ENCODE results near the gene MSMP.

MSMP gene

DNA sequence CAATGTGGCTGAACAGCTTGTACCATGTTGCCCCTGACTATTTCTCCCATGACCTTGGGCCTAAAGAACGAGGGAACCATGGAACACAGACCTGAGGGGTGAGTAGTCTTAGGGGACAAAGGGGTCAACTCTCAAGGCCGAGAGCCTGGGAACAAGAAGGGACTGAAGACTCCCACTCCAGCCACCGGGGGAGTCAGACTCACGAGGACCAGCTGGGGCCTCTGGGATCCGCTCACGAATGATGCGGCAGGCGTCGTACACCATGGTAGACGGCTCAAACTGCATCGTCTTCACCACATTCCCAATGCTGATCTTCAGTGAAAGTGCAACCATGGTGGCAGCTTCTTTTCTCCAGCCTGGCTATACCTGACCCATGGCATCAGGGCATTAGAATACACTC is 28.7 kb downstream of the MSMP start:
- Histone ChIP-seq H3K36me3 (replicated peaks) (peaks cover 59% of the 10 kb centered on the region), H3K4me3 (ENCODE audit: low read depth, low read length) (no peak overlapping the region), H3K27me3 (replicated peaks) (no peaks in the 10 kb centered on the region), H3K27ac (no peak overlapping the region)
- TF ChIP-seq, protein P1, sequence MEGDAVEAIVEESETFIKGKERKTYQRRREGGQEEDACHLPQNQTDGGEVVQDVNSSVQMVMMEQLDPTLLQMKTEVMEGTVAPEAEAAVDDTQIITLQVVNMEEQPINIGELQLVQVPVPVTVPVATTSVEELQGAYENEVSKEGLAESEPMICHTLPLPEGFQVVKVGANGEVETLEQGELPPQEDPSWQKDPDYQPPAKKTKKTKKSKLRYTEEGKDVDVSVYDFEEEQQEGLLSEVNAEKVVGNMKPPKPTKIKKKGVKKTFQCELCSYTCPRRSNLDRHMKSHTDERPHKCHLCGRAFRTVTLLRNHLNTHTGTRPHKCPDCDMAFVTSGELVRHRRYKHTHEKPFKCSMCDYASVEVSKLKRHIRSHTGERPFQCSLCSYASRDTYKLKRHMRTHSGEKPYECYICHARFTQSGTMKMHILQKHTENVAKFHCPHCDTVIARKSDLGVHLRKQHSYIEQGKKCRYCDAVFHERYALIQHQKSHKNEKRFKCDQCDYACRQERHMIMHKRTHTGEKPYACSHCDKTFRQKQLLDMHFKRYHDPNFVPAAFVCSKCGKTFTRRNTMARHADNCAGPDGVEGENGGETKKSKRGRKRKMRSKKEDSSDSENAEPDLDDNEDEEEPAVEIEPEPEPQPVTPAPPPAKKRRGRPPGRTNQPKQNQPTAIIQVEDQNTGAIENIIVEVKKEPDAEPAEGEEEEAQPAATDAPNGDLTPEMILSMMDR (IDR thresholded peaks at IDR 0.05; ENCODE audit: low read depth, low read length, missing control alignments) = peak; percentile 13
- DNase-seq = no peak
- in situ Hi-C loops (cut with HindIII; ENCODE audit: low pct_ligation_motif_present, low sequenced_read_pairs) = no loop called here

DNA sequence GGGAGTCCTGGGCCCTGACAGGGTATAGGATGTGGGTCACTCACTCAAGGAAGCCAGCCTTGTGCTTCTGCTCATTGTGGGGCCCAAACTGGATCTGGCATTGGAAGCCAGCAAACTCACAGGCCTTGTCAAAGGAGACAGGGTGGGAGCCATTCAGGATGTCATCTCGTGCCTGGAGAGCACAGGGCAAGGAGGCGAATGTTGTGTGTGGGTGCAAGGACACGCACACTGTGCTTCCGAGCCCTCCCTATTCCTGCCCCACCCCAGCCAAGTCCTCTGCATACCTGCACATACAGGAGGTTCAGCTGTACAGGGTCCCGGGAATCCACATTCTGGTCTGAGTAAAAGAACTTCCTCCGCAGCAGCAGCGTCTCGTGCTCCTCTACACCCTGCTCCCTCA is 30.2 kb downstream of the MSMP start:
- H3K4me3 ChIP-seq (ENCODE audit: low read depth, low read length) = no peak overlapping the region
- H3K27ac ChIP-seq = no peak overlapping the region
- in situ Hi-C loops (cut with HindIII; ENCODE audit: low pct_ligation_motif_present, low sequenced_read_pairs) = no loop called here
- TF ChIP-seq, protein P1 (IDR thresholded peaks at IDR 0.05; ENCODE audit: low read depth, low read length, missing control alignments) = no peak
- peaks cover 73% of the 10 kb centered on the region for H3K36me3 ChIP-seq (replicated peaks)
- no peak for DNase-seq
- no peaks in the 10 kb centered on the region for H3K27me3 ChIP-seq (replicated peaks)

- Histone ChIP-seq H3K27ac (no peak overlapping the region), H3K36me3 (replicated peaks) (peaks cover 78% of the 10 kb centered on the region)
- in situ Hi-C loops (cut with HindIII; ENCODE audit: low pct_ligation_motif_present, low sequenced_read_pairs) = no loop called here
Measured at GRCh38 chr9:35723426-35723825, 30.6 kb downstream of the MSMP start.

GRCh38 chr9:35719546-35719945 is 34.5 kb downstream of the MSMP start:
- TF ChIP-seq, protein P1 (IDR thresholded peaks at IDR 0.05; ENCODE audit: low read depth, low read length, missing control alignments) = no peak
- H3K36me3 ChIP-seq (replicated peaks) = peaks cover 100% of the 10 kb centered on the region
- no peaks in the 10 kb centered on the region for H3K27me3 ChIP-seq (replicated peaks)
- DNase-seq = no peak
- in situ Hi-C loops (cut with HindIII; ENCODE audit: low pct_ligation_motif_present, low sequenced_read_pairs) = no loop called here
- no peak overlapping the region for H3K27ac ChIP-seq
- H3K4me3 ChIP-seq (ENCODE audit: low read depth, low read length) = no peak overlapping the region

More at GRCh38 chr9:35723426-35723825, 30.6 kb downstream of the MSMP start:
- no peak for DNase-seq
- no peaks in the 10 kb centered on the region for H3K27me3 ChIP-seq (replicated peaks)
- no peak overlapping the region for H3K4me3 ChIP-seq (ENCODE audit: low read depth, low read length)
- TF ChIP-seq, protein P1 (IDR thresholded peaks at IDR 0.05; ENCODE audit: low read depth, low read length, missing control alignments) = no peak

DNA sequence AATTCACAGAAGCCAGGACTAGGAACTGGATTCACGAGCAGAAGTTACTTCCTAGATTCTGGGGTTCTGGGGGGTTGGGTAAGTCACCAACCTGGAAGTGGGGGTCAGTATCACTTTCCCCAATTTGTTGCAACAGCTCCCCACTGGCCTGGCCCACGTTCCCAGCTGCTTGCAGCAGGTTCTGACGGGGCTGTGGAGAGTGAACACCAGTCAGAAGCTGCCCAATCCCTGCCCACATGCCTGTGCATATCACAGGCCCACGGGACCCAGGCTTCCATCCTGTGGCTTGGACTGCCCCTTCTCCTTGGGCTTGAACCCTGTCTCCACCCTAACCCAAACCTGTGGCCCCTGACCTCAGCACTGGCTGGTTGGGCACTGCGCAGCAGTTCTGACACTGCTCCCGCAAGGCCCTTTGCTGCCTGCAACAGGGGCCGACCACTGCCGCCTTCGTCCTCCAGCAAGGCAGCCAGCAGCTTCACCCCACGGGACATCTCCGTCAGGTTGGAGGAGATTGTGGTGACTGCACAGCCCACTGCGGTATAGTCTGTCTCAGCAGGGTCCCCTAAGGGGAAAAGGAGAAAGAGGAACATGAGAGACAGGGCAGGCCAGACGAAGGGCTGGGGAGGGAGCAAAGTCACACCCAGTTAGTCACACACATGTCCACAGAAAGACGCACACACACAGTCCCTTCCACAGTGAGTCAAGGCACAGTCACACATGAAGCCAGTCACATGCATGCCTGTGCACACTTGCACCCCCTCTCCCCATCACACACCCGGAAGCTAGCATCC is 35.2 kb downstream of the MSMP start:
- no peak overlapping the region for H3K4me3 ChIP-seq (ENCODE audit: low read depth, low read length)
- no peaks in the 10 kb centered on the region for H3K27me3 ChIP-seq (replicated peaks)
- peaks cover 100% of the 10 kb centered on the region for H3K36me3 ChIP-seq (replicated peaks)
- TF ChIP-seq, protein P1 (IDR thresholded peaks at IDR 0.05; ENCODE audit: low read depth, low read length, missing control alignments) = no peak
- in situ Hi-C loops (cut with HindIII; ENCODE audit: low pct_ligation_motif_present, low sequenced_read_pairs) = no loop called here
- no peak for DNase-seq
- no peak overlapping the region for H3K27ac ChIP-seq

Measured in brain microvascular endothelial cell (primary cell).